Measurements from ENCODE around the gene CNTROB.
"Not testable (repeated sequence)": the region's sequence is repeated elsewhere in the genome, so short reads cannot be mapped to it uniquely, and the experiment has no call there.

CNTROB gene

DNA sequence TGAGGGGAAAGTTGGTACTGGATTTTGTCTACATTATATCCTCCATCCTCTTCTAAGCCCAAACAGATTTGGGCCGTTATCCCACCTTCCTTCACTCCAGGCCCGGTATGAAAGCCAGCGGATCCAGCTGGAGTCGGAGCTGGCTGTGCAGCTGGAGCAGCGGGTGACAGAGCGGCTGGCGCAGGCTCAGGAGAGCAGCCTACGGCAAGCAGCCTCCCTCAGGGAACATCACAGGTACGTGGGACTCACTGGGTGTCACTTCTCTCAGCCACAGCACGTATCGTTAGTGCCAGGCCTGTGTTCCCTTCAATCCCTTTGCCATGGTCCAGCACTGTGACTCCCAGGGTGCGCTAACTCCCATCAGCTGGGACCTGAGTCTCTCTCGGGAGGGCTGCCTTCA lies 11.3 kb downstream of the CNTROB start:
- DNase-seq, result no peak

DNA sequence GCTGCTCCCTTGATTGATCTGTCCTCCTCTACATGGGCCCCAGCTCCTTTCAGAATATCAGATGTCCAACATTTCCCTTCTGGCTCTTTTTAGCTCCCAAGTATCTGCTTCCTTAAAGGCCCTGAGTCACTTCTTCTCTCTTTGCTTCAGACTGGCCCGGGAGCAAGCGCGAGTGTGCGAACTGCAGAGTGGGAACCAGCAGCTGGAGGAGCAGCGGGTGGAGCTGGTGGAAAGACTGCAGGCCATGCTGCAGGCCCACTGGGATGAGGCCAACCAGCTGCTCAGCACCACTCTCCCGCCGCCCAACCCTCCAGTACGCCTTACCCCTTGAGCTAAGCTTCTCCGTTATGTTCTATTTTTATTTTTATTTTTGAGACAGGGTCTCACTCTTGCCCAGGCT lies 12.3 kb downstream of the CNTROB start:
- no peak for DNase-seq

DNA sequence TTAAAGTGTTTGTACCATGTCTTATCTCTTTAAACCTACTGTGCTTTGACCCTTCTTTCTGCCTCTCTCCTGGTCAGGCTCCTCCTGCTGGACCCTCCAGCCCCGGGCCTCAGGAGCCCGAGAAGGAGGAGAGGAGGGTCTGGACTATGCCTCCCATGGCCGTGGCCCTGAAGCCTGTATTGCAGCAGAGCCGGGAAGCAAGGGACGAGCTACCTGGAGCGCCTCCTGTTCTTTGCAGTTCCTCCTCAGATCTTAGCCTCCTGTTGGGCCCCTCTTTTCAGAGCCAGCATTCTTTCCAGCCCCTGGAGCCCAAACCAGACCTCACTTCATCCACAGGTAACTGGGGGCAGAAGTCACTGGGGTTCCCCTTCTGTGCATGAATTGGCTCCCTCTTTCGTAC lies 13.6 kb downstream of the CNTROB start:
- no peak for DNase-seq

DNA sequence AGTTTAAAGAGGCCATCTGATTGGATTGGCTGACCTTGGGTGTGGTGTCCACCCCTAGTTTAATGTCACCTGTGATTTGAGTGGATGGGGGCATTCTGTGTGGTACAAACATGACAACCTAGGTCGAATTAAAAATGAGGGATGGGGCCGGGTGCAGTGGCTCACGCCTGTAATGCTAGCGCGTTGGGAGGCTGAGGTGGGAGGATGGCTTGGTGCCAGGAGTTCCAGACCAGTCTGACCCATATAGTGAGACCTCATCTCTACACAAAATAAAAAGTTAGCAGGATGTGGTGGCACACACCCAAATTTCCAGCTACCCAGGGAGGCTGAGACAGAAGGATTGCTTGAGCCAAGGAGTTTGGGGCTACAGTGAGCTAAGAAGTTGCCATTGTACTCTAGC lies 14.4 kb downstream of the CNTROB start:
- DNase-seq, result no peak

DNA sequence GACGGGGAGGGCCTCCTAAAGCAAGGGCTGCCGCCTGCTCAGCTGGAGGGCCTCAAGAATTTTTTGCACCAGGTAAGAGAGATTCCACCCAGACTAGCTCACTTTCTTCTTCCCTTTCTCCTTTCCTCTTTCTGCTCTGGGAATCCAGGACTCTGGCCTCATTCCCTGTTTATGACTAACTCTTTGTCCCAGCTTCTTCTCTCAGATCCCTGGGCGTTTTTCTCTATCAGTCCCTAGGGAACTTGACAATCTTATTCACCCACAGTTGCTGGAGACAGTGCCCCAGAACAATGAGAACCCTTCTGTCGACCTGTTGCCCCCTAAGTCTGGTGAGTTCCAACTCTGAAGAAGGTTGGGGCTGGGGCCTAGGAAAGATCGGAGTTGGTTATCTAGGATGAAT lies 15.6 kb downstream of the CNTROB start:
- no peak for DNase-seq

DNA sequence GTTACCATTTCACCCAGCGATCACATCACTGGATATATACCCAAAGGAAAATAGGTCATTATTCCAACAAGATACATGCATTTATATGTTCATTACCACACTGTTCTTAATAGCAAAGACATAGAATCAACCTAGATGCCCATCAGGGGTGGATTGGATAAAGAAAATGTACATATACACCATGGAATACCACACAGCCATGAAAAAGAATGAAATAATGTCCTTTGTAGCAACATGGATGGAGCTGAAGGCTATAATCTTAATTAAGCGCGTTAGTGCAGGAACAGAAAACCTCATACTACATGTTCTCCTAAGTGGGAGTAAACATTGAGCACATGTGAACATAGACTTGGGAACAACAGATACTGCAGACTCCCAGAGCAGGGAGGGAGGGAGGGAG lies 18.6 kb downstream of the CNTROB start:
- no peak for DNase-seq

DNA sequence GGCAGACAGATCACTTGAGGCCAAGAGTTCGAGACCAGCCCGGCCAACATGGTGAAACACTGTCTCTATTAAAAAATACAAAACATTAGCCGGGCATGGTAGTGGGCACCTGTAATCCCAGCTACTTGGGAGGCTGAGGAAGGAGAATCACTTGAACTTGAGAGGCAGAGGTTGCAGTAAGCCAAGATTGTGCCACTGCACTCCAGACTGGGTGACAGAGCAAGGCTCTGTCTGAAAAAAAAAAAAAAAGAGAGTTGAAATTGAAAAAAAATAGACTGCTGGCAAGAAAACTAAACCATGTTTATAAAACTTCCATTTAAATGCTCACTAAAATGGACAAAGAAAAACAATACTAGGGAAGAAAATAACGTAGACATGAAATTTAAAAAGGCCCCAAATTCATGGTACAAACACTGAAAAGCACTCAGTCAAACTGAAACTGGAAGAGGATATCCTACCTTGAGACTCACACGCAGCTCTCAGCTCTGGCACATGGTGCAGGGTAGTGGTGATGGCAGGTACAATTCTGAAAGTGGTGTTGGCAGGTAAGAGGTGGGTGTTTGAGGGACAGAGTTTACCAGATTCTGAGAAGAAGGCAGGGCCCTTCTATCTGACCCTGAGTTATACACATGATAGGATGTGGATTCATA lies 19.3 kb downstream of the CNTROB start:
- DNase-seq, result no peak

DNA sequence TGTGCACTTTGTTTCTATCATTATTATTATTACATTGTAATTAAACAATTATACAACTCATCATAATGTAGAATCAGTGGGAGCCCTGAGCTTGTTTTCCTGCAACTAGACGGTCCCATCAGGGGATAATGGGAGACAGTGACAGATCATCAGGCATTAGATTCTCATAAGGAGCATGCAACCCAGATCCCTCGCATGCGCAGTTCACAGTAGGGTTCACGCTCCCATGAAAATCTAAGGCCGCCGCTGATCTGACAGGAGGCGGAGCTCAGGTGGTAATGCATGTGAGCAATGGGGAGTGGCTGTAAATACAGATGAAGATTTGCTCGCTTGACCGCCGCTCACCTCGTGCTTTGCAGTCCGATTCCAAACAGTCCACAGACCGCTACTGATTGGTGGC lies 21.3 kb downstream of the CNTROB start:
- not testable (repeated sequence) for DNase-seq

DNA sequence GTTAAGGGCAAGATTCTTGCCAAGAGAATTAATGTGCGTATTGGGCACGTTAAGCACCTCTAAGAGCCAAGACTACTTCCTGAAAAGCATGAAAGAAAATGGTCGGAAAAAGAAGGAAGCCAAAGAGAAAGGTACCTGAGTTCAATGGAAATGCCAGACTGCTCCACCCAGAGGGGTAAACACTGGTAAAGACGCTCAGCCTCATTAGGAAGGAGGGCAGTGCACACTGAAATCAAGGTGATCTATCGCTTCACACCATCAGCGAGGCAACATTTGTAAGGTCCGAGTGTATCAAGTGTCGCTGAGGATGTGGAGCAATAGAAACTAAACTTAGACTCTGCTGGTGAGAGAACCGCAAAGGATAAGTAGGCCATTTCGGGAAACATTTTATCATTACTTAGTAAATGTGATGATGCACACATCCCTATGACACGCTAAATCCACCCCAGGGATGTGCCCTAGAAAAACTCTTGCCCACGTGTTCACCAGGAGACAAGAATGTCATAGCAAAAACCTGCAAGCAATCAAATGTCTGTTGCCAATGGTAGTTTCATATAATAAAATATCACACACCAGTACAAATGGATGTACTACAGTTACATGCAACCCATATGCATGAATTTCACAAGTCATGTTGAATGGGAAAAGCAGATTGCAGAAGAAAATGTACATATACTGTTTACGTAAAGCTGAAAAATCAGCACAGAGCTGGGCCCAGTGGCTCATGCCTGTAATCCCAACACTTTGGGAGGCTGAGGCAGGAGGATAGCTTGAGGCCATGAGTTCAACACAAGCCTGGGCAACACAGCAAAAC lies 23.6 kb downstream of the CNTROB start:
- no peak for DNase-seq

DNA sequence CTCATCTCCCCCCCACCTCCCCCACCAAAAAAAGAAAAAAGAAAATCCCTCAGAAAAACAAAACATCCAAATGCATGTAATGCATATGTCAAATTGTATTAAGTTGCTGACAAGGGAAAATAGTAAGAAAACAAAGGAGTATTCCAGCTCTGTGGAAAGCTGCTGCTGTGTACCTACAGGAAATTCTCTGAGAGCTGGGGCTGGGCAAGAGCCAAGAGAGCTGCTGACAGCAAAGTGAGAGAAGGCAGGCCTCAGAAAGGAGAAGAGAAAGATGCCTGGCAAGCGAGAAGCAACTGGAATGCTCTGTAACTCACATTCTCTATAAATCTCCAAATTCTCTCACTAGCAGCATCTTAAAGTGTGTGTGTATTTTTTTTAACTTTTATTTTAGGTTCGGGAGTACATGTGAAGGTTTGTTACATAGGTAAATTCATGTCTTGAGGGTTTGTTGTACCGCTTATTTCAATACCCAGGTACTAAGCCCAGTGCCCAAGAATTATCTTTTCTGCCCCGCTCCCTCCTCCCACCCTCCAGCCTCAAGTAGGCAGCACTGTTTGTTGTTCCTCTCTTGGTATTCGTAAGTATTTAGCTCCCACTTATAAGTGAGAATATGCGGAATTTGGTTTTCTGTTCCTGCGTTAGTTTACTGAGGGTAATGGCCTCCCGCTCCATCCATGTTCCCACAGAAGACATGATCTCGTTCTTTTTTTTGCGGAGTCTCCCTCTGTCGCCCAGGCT lies 24.4 kb downstream of the CNTROB start:
- no peak for DNase-seq

DNA sequence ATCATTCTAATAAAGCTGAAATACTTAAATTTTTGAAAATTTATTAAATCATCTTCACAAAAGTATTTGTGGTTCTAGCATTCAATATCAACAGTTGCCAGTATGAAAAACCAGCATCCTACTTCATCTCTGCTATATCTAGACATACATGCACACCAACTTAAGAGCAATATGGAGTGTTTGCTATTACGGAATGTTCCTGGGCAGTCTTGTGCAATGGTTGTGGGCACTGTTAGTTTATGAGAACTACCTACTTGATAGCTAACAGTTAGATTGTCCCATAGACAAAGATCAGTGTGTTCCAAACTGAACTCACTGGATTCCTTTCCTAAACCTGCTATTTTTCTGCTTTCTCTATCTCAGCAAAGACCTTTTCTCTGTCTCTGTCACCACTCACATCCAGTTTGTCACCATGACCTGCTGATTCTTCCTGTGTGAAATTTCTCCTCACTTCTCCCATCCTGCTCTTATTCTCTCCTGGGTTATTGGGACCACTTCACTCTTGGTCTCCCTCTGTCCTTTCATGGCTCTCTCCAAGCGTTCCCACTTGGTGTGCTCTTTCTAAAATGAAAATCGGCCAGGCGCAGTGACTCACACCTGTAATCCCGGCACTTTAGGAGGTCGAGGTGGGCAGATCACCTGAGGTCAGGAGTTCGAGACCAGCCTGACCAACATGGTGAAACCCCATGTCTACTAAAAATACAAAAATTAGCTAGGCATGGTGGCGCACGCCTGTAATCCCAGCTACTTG lies 27.7 kb downstream of the CNTROB start:
- DNase-seq, result no peak

DNA sequence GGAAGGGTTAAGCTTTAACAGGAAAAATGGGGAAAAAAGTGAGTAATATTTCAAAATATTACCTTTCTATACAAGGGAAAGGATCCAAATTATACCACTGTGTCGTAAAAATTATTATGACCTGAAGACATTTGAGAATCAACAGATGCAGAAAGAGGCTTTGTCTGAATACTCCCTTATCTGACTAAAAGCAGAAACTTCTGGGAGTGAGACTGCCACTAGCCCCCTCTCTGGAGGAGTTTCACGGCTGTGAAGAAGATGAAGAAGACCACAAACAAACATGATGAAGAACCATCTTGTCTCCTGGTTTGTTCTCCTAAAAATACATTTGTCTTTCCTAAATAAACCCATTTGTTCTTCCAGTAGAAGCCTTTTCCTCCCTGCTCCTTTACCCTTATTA lies 29.4 kb downstream of the CNTROB start:
- no peak for DNase-seq

DNA sequence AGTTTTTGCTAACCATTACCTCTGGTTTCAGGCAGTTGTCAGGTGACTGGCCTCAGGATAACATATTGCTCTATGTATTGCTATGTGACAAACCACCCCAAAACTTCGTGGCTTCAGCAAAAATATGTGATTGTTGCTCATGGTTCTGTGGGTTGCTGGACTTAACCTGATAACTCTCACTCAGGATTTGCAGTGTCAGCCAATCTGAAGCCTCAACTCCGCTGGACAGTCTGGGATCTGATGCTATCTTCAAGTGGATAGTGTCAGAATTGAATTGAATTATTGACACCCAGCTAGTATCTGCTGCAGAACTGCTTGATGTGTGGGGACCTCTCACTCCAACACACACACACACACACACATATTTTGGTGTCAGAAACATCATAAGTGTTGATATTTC lies 35.7 kb downstream of the CNTROB start:
- no peak for DNase-seq

DNA sequence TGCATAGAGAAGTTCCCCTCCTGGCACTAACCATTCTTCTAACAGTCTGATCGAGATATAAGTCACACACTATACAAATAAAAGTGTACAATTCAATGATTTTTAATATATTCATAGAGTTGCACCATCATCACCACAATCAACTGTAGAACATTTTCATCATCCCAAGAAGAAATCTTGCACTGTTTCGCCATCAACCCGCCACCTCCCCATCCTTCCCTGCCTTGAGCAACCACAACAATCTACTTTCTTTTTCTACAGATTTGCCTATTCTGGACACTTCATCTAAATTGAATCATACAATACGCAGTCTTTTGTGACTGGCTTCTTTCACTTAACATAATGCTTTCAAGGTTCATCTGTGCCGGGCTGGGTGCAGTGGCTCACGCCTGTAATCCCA lies 37.4 kb downstream of the CNTROB start:
- DNase-seq, result no peak

DNA sequence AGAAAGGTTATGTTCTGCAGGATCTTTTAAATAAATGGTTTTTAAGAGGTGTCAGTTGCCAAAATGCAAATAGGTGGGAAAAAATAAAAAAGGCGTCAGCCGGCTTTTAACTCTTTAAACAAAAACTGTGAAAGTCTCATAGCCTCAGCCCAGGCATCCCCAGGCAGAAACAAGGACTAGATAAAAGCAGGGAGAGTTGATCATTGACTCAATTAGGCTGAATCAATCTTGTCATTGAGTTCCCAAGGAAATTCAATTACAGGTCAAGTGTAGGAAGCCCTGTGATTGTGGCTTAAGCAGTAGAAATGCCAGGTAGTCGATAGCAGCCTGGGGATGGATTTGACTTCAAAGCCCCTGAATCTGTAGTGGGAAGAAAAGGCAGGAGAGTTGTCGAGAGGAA lies 39.6 kb downstream of the CNTROB start:
- no peak for DNase-seq

DNA sequence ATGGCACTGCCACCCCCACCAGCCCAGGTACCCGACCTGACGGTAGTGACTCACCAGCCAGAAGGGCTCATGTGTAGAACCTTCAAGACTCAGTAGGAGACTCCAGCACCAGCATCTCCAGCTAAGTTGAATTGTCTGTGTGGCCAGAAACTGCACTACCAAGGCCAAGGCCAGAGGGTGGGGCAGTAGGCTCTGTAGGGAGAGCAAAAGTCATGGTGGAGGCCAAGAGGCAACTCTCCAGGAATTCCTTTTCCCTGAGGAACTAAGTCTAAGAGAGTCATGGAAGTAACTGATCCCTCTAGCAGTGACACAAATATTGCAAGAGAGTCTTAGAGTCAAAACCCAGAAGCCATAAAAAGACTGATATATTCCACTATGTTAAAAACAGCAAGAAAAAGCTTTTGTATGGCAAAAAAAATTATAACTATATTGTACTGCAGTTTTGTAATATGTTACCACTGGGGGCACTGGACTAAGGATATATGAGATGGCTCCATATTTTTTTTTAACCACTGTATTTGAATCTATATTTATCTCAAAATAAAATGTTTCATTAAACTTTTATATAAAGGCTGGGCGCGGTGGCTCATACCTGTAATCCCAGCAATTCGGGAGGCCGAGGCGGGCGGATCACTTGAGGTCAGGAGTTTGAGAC lies 40.3 kb downstream of the CNTROB start:
- no peak for DNase-seq

DNA sequence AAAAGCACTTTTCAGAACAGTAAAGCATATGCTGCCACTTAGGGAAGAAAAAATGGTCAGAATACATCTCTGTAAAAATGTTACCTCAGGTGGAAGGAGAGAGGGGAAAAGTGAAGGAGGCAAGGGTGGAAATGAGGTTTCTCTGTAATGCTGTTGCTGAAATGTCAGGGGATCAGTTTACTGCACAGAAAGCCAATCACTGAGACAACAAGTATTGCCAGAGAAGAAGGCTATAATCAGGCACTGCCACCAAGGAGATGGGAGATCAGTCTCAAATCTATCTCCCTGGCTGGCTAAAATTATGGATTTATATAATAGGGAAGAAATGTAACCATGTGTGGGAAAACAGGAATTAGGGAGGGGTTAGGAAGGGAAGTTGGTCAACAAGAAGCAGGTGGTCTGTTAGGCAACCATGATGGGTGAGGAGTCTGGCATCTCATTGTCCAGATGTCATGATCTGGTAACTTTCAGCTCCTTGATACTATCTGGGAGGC lies 42.7 kb downstream of the CNTROB start:
- DNase-seq, result no peak

DNA sequence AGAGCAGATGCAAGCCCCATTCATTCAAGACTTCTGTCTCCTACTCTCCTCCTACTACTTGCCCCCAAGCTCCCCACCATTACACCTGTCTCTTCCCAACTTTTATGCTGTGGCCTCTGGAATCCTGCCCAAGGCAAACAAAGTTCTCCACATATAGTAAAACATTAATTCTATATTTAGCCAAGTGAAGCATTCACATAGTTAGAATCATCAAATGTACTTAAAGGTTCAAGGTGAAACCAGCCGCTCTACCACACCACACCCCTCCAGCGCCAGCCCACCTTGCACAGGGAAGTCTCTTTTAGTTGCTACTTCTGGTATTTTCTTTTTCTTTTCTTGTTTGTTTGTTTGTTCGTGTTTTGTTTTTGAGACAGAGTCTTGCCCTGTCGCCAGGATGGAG lies 45.0 kb downstream of the CNTROB start:
- no peak for DNase-seq

DNA sequence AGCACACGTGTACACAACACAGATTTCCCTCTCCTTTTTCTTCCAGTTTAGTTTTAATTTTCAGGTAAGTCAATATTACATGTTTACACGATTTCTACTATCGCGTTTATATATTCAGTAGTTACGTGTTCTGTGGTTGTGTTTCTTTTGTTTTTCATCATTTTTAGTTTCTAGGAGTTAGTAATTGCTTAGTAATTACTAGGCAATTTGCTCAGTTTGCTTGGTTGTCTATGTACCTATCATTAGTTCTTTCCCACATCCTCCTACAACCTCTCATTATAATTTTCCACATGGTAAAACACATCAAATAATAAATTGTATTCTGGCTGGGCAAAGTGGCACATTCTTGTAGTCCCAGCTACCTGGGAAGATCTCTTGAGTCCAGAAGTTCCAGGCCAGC lies 45.8 kb downstream of the CNTROB start:
- peak in 1 of 2 experiments; percentile 36 for DNase-seq

DNA sequence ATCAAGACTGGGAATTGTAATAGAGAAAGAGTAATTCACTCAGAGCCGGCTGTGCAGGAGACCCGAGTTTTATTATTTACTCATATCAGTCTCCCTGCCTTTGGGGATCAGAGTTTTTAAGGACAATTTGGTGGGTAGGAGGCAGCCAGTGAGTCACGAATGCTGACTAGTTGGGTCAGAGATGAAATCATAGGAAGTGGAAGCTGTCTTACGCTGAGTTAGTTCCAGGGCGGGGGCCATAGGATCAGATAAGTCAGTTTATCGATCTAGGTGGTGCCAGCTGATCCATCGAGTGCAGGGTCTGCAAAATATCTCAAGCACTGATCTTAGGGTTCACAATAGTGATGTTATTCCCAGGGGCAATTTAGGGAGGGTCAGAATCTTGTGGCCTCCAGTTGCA lies 50.2 kb downstream of the CNTROB start:
- DNase-seq, result no peak

DNA sequence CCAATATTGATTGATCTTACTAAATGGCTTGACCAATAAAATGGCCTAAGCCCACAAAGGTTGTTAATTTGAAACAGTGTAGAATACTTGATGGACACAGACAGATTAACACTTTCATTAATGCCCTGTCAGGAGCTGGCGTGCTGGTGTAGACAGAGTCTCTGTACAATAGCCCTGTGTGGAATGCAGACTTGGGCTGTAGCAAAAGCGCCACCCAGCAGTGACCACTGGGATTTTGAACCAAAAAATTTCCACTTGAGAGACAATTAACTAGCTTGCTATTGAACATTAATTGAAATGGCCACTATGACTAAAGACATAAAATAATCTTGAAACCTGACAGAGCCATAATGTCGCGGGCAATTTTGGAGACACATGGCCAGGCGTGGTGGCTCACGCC lies 50.7 kb downstream of the CNTROB start:
- no peak for DNase-seq

DNA sequence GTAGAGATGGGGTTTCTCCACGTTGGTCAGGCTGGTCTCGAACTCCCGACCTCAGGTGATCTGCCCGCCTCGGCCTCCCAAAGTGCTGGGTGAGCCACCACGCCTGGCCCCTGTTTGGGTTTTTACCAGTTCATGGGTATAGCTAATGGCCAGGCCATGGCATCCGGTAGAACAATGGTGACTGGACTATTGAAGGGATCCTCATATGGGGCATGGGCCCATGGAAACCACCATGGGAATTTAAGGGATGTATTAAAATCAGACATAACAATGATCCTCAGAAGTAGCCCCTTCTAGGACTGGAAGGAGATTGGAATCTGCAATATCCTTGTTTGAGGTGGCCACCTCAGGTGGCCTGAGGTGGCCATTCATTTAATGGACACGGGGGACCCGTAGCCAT lies 52.9 kb downstream of the CNTROB start:
- DNase-seq, result no peak
